HL-60/S4 (cell line): ENCODE results near the gene CHN2.

Experiments used
- in situ Hi-C: fragments of 300-500 bp; cut with MboI; formaldehyde crosslinking; loops from 2 replicates; pipeline ENCODE4 v1.14.3; 2022; ENCODE audit warnings: low sequenced_read_pairs

Gene CHN2

DNA sequence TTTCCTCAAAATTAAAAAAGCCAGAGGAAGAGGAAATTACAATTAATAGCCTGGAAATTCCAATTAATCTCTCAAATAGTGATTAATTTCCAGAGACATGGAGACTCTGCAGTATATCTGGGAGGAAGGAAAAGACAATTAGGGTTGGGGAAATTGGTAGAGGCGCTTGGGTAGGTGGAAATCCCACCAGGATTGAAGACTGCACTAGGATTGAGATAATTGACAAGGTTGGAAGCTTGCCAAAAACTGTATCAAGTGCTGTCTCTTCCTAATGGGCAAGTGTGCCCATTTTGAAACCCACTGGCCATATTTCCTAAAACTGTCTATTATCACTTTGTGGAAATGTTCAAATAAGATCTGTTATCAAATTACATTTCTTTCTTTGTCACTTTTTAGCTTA is 21.6 kb downstream of the CHN2 start:
- in situ Hi-C loops: no loop called here

DNA sequence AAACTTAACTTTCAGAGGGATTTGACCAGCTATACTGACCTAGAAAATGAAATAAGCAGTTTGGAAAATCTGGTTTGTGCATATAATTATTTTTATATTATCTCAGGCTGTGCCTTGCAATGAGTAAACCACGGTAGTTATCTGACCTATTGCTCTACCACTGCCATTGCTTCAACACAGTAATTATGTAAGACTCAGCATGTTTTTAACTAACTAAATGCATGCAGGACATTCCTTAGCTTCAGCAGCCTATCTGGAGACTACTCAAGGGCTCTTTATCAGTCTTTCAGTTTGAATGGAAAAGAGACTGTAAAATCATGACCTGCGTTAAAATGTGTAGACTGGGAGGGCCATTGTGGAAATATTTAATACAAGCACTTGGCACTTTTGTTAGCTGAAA is 22.5 kb downstream of the CHN2 start:
- in situ Hi-C loops: no loop called here

DNA sequence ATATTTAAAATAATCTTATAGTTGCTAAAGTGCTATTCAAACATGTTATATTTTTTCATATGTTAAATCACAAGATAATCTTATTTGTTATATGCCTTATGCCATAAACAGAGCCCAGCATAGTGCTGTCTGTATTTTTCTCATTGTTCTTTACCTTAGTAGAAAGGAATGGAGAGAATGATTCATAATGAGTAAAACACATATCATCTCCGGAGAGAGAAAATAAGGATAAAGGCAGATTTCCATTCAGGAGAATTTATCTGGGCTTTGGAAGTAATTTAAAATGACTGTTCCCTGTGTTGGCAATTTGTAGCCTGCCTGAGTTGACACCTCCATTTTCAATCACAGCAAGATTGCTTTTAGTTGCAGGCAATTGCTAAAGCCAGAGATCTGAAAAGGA is 30.2 kb downstream of the CHN2 start:
- in situ Hi-C loops: no loop called here

DNA sequence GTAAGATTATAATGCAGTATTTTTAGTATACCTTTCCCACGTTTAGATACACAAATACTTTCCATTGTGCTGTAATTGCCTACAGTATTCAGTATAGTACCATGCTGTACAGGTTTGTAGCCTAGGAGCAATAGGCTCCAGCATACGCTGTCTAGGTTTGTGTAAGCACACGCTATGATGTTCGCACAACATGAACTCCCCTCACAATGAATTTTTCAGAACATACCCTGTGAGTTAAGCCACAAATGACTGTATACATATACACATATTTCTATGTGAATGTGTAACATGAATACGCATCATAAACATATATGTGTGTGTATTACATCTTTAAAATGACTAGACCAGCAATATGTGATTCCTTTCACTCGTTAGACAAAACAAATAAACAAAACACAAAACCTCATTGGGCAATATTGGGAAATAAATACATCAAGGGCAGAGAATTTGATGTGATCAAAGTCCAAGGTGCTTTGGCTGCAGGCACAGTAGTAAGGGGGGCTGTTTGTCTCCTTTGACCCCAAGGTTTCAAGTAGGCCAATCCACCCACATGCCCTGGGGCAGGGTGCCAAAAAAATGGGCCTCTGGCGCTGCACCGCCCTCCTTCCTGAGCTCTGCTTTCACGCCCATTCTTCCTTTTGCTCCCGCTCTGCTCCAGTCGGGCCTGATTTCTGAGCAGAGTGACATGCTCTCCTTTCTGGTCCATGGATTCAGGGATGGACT is 33.9 kb downstream of the CHN2 start:
- in situ Hi-C loops: no loop called here

DNA sequence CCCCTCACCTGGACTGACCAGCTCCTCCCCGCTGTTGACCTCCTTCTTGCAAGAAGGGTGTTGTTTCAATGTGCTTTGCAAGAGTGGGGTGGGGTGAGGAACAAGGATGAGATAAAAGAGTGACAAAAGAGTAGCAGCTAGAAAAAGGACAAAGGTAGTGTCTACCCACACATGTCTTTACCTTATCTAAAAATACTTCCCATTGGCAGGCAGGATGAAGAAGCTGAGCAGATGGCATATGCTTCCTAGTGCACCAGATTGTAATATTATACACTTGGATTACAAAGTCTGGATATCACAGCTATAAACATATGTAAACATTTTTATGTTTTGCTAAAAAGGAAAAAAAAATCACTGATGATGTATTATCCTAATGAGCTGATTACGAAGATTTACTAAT is 34.5 kb downstream of the CHN2 start:
- in situ Hi-C loops: no loop called here

DNA sequence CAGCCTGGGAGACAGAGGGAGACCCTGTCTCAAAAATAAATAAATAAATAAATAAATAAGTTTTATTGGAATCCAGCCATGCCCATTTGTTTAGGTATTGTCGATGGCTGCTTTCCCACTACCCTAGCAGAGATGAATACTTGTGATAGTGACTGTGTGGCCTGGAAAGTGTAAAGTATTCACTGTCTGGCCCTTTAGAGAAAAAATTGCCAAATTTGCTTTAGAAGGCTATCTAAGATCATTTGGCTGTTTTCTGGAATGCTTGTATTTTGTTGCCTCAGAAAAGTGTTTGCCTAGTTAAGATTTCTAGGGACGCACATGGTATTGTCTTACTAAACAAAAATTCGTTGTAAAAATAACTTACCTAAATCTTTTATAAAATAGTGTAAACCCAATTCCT is 35.4 kb downstream of the CHN2 start:
- in situ Hi-C loops: no loop called here

DNA sequence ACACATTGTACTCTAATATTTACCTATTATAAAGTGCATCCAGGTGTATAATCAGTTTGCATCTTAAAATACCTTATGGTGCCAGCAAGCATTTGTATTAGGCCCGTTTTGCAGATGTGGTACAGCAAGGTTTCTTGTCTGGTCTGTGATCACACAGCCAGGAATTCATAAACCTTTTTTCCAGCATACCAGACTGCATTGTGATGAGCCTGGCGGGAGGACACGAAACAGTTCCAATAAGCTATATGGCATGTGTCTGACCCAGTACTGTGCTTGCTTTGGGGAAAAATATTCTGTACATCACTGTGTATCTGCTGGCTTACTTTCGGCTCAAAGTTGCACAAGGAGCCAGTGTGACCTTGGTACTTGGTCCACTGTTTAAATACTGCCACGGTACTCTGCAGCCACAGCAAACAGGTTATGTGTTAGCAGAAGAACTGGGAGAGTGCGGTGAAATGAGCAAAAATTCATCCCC is 36.3 kb downstream of the CHN2 start:
- in situ Hi-C loops: no loop called here

DNA sequence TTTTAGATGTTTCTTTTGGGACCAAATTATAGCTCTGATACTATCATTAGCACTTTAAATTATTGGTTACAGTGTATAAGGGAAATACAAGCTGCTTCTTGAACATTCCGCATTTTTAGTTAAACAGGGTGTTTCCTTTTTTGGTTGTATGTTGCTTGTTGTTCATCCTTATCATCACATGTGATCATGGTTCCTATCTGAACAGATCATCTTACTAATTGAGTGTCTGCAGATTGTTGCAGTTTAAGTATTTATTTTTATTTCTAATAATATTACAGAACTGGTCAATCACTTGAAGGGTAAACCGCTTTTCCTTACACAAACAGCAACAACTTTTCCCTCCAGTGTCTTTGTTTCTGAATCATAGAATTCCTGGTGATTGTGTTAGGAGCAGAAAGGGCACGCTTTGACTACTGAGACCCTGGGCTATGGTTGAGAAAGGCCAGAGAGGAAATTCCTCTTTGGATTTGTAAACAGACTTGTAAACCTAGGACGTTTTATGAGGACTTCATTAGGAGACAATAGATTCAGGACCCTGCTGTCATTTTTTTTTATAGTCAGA is 37.2 kb downstream of the CHN2 start:
- in situ Hi-C loops: no loop called here

DNA sequence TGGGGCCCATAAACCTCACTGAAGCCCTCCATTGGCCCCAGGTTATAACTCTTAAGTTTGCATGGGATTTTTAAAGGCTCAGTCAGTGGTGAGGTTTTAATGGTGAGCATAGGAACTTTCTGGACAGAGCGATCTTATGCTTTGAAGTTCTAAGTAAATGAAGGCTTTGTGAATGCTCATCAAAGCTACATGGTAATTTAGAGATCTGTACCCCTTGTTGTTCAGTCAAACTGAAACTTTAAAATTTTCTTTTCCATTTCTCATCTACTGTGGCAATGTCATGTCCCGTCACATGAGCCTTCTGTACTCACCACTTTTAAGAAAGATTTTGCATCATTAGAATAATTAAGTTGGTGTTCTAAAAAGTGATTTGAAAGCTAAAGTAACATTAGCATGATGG is 39.9 kb downstream of the CHN2 start:
- in situ Hi-C loops: no loop called here

DNA sequence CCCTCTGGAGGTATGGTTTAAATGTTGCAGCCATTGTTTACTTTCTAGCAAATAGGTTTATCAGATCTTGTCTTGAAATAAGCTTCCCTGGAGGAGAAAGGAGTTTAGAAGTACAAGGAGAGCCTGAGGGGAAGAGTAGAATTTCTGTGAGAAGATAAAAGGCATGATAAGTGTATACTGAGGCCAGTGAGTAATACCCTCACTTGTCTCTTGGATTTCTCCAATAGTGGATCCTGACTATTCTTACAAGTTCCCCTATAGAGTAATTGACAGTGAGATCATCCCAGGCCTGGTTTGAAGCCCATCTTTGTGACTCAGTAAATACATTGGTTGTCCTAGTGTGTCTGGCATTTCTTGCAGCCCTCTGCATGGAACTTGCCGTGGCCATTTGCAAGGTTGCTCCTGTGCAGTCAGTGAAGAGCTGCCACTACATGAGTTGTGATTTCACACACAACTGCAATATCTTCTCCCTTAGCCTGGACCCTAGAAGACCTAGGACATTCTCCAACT is 41.6 kb downstream of the CHN2 start:
- in situ Hi-C loops: no loop called here

DNA sequence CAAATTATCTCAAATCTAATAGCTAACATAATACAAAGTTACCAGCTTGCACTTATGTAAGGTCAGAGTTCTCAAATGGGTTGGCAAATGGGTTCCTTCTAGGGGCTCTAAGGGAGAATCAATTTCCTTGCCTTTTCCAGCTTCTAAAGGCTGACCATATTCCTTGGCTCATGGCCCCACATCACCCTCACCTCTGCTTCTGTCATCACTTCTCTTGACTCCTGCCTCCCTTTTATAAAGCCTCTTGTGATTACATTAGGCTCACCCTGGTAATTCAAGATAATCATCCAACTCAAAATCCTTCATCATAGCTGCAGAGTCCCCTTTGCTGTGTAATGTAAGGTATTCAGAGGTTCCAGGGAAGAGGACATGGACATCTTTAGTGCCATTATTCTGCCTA is 42.1 kb downstream of the CHN2 start:
- in situ Hi-C loops: no loop called here

DNA sequence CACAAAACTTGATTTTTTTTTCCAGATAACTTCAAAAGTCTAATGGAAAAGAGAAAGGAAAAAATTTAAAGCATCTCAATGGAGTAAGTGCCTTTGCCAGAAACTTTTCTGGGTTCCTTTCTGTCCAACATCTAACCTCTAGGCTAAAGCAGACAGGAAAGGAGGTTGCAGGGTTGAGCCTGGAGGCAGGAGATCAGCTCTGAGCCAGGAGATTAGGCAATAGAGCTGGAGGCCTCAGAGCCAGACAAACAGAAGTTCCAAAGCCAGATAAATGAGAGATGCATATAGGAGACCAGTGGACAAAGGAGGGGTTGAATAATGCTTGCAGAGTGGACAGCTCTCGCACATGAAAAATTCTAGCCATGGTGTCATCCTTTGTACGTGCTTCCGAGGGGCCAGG is 42.9 kb downstream of the CHN2 start:
- in situ Hi-C loops: no loop called here

DNA sequence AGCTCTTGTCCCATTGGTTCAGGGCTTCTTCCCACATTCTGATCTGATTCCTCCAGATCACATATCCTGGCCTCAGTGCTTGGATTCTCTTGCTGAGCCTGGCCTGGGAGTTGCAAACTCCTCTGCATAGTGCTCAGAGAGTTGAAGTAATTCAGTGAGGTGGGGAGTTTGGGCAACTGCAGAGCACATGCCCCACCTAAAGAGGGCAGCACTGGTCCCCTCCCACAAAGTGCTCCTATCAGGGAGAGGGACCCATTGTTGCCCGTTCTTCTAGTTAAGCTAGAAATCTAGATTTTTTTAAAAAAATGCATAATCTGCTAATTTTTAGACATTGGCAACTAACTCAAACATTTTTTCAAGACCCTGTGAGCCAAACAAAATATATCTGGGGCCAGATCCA is 45.1 kb downstream of the CHN2 start:
- in situ Hi-C loops: no loop called here

DNA sequence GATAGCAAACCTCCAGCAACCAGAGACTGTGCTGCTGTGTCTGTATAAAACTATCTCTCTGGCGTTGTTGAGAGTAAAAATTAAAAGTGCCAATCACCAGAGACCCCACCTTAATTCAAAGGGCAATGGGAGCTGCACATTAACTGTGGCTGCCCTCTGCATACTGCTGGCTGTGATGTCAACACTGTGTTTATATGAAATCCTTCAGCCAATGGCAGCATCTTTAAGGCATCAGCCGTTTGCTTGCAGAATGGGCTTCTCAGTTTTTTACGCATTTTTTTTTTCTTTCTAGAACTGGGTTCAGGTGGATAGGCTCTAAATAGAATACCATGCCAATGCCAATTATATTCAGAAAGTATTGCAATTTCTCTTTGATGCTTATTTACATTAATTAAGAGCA is 47.7 kb downstream of the CHN2 start:
- in situ Hi-C loops: no loop called here

DNA sequence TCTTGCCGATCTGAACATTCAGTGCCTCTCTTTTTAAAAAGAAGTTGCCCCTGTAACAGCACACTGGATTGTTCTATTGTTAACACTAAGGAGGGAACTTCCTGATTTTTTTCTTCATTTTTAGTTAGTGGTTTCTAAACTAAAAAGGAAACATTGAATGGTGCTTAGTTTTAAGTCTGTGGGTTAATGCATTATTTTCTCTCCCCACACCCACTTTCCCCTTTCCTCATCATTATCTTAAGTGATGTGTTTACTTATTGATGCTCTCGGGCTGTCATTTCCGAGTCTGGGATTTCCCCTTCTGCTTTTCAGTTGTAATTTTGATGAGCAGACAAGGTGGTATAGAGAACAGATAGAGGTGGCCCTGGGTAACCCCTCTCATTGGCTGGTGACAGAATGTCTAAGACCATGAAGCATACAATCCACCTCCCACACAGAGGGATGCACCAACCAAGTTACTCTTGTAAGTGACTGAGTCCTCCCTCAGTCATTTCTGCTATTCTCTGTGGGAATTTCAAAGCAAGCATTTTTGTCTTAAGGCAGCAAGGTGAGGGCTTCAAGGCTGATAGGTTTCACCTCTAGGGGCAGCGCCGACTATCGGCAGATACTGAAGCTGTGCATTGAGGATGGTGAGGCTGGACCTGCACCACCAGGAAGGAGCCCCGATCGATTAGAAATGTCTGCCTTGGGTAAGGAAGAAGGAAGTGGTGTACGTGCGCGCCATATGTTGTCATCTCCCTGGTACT is 49.5 kb downstream of the CHN2 start:
- in situ Hi-C loops: no loop called here

DNA sequence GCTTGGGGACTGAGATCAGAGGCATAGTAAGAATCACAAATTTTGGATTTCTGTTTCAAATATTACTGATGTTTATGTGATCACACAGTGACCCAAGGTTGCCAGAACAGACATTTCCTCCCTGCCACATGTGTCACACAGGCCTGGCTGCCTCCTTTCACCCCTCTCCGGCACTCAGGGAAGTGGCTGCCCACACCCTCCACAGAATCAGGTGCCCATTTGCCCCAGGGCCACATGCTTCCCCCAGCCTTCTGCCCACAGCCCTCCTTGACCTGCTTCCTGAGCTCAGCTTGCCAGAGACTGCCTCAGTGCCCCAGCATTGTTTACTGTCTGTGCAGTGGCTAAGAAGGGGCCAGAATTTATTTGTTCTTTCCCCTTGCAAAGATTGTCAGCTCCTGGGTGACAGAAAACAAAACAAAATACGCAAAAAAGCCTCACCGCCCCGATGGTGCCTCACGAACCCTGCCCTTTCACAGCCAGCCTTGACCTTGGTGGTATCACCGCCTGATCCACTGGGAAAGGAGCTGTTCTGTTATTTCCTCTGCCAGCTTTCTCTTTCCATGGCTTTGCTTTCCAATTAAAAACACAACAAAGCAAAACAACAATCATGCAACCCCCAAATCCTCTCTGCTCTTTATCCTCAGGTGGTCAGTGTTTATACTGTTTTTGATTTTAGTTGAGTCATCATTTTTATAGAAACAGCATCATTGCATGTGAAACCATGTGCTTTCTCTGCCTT is 52.8 kb downstream of the CHN2 start:
- in situ Hi-C loops: no loop called here

DNA sequence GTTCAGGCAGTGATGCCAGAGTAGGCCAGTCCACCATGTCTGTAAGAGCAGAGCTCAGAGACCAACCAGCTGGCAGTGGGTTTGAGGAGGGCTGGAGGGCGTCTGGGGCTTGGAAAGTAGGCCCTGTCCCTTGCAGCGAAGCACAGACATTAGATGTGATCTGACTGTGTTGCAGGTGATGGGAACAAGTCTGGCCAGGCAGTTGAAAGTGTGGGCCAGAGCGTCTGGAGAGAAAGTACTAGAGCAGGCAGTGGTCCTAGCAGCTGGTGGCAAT is 53.3 kb downstream of the CHN2 start:
- in situ Hi-C loops: no loop called here

DNA sequence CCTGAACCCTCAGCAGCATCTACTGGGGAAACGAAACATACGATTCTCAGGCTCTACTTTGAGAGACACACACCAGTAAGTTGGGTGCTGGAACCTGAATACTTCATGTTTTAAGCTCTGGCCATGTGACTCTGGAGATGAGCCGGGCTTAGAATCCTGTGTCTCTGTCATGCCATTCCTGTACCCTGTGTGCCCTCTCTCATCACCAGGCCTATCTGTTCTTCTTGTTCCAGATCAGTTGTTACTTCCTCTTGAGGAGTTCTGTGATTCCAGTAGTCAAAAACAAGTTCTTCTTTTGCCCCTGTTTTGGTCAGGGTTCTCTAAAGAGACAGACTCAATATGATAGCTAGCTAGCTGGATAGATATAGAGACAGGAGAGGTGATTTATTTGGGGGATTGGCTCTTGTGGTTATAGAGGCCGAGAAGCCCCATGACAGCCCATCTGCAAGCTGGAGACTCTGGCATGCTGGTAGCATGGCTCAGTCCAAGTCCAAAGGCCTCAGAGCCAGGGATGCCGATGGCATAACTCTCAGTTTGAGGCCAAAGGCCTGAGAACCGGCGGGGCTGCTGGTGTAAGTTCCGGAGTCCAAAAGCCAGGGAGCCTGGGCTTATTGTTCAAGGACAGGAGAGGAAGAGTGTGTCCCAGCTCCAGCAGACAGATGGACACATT is 54.3 kb downstream of the CHN2 start:
- in situ Hi-C loops: no loop called here

DNA sequence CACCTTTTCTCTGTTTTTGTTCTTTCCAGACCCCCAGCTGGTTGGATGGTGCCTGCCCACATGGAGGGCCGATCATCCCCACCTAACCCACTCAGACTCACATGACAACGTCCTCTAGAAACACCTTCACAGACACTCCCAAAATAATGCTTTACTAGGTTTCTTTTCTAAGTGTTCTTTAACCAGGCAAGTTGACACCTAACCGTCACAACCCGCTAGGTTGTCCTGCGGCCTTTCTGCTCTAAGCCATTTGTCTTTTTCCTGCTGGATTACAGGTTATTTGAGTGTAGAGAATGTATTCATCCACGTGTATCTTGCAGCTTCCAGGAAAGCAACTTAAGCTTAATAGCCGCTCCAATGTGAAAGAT is 54.8 kb downstream of the CHN2 start:
- in situ Hi-C loops: no loop called here

DNA sequence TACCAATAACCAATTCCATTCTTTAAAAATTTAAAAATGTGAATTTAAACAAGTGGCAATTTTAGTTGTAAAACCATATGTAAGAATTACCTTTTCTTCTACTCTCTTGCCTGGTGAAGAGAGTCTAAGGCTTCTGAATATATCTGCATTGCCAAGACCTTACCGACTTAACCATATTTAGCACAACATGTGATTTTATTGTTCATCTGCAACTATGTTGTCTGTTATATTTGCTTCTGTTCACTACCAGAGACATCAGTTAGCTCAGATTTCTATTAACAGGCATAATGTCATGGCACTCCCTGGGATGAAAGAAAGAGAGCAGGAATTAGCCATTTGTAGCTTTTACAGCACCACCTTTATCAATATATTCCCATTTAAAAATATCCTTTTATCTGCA is 55.3 kb downstream of the CHN2 start:
- in situ Hi-C loops: no loop called here

DNA sequence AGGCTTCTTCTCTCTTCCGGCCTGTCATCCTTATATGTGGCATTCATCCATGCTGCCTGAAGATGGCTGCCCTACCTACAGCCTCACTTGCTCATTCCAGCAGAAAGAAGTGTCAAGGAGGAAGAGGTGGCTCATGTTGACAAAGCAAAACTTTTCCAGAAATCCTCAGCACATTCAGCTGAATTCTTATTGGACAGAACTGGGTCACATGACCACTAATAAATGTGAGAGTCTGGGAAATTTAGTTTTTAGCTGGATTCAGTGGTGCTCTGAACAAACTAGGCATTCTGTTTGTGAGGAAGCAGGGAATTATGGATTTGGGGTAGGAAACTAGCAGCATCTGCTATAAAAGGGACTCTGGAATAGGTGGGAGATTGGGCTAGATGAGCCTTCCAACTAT is 58.6 kb downstream of the CHN2 start:
- in situ Hi-C loops: no loop called here
